ENCODE data around the gene OAS3. TPM values are rescaled to one million over a fixed set of nuclear protein-coding genes. Genes with fewer than 3 reads are reported as not detected.

The OAS3 gene
- total and polyA plus RNA-seq, 10 donors = 5.0 to 54.5 (median 28.8) TPM

DNA sequence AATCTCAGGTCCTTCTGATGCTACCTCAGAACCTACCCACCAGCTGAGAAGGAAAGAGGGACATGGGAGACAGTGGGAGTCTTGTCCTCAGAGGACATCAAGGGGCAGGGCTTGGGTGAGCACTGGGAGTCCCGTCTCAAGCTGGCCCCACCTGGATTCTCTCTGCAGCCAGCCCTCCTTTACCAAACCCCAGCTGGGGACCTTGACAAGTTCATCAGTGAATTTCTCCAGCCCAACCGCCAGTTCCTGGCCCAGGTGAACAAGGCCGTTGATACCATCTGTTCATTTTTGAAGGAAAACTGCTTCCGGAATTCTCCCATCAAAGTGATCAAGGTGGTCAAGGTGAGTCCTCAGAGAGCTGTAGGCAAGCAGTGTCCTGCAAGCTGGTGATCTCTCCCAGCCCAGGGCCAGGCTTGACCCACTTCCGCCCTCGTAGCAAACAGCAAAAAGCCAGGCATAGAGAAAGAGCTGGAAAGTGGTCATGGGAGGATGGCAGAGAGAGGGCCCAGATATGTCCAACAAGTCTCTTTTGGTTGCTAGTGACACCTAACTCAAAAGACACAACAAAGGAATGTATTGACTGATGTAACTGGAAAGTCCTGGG is 25.9 kb downstream of the OAS3 start:
- Histone ChIP-seq H3K27ac (no peak overlapping the region), H3K4me1 (no peaks in the 10 kb centered on the region), H3K27me3 (replicated peaks in 1 of 7) (no peaks in the 10 kb centered on the region), H3K4me3 (no peak overlapping the region), H3K36me3 (peaks cover 3 to 100% (median 72%) of the 10 kb centered on the region in 6 donors), H3K9me3 (peaks cover 0 to 4% (median under 1%) of the 10 kb centered on the region in 8 donors)
- WGBS, 5 donors = 91 to 99% (median 96%) methylated on average over 6 of the region's 6 CpGs
- DNase-seq = no peak
- intact Hi-C loops (cut with DNase I; ENCODE audit: low total_unique reads) = no loop called here
- TF ChIP-seq, protein P1, sequence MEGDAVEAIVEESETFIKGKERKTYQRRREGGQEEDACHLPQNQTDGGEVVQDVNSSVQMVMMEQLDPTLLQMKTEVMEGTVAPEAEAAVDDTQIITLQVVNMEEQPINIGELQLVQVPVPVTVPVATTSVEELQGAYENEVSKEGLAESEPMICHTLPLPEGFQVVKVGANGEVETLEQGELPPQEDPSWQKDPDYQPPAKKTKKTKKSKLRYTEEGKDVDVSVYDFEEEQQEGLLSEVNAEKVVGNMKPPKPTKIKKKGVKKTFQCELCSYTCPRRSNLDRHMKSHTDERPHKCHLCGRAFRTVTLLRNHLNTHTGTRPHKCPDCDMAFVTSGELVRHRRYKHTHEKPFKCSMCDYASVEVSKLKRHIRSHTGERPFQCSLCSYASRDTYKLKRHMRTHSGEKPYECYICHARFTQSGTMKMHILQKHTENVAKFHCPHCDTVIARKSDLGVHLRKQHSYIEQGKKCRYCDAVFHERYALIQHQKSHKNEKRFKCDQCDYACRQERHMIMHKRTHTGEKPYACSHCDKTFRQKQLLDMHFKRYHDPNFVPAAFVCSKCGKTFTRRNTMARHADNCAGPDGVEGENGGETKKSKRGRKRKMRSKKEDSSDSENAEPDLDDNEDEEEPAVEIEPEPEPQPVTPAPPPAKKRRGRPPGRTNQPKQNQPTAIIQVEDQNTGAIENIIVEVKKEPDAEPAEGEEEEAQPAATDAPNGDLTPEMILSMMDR (IDR thresholded peaks at IDR 0.05 in 8 of 11, conservative IDR thresholded peaks at IDR 0.05 in 3 of 11) = no peak
- TF ChIP-seq POLR2AphosphoS5 (IDR thresholded peaks at IDR 0.05) (no peak), POLR2A (IDR thresholded peaks at IDR 0.05) (no peak)

DNA sequence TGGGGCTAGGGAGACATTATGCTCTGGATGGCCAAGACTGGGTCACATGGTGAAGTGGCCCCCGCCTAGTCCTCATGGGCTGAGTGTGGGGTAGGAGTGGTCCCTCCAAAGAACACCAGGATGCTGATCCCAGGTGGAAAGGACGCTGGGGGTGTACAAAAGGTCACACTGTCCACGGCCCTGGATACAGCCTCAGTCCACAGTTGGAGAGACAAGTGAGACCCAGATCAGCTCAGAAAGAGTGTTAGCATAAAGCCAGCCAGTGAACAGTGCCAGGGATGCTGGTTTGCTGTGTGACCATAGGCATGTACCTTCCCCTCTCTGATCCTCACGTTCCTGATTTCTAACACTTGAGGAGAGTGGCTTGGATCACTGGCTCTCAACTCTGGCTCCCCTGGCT is 26.6 kb downstream of the OAS3 start:
- whole genome bisulfite sequencing, 5 donors = 86 to 95% (median 92%) methylated on average over 4 of the region's 4 CpGs
- TF ChIP-seq, protein P1 (IDR thresholded peaks at IDR 0.05 in 8 of 11, conservative IDR thresholded peaks at IDR 0.05 in 3 of 11) = no peak
- TF ChIP-seq POLR2A (IDR thresholded peaks at IDR 0.05) = no peak
- TF ChIP-seq POLR2AphosphoS5 (IDR thresholded peaks at IDR 0.05) = no peak
- Histone ChIP-seq H3K27me3 (replicated peaks in 1 of 7) (no peaks in the 10 kb centered on the region), H3K4me1 (no peaks in the 10 kb centered on the region), H3K4me3 (no peak overlapping the region), H3K27ac (no peak overlapping the region), H3K36me3 (peaks cover 3 to 100% (median 76%) of the 10 kb centered on the region in 6 donors), H3K9me3 (no peaks in the 10 kb centered on the region)
- no peak for DNase-seq
- intact Hi-C loops (cut with DNase I; ENCODE audit: low total_unique reads) = no loop called here

- Histone ChIP-seq H3K27me3 (replicated peaks in 1 of 7) (no peaks in the 10 kb centered on the region), H3K36me3 (peaks cover 3 to 100% (median 82%) of the 10 kb centered on the region in 6 donors), H3K4me1 (peaks cover 0 to under 1% (median 0%) of the 10 kb centered on the region in 6 donors), H3K9me3 (no peaks in the 10 kb centered on the region), H3K4me3 (no peak overlapping the region), H3K27ac (no peak overlapping the region)
- WGBS, 5 donors = 84 to 94% (median 91%) methylated on average over 9 to 15 of the region's 15 CpGs
- DNase-seq = no peak
- intact Hi-C loops (cut with DNase I; ENCODE audit: low total_unique reads) = no loop called here
- no peak for TF ChIP-seq POLR2A (IDR thresholded peaks at IDR 0.05)
- TF ChIP-seq, protein P1 (IDR thresholded peaks at IDR 0.05 in 8 of 11, conservative IDR thresholded peaks at IDR 0.05 in 3 of 11) = no peak
These were observed 27.4 kb downstream of the OAS3 start for GRCh38 chr12:112965643-112966042.

DNA sequence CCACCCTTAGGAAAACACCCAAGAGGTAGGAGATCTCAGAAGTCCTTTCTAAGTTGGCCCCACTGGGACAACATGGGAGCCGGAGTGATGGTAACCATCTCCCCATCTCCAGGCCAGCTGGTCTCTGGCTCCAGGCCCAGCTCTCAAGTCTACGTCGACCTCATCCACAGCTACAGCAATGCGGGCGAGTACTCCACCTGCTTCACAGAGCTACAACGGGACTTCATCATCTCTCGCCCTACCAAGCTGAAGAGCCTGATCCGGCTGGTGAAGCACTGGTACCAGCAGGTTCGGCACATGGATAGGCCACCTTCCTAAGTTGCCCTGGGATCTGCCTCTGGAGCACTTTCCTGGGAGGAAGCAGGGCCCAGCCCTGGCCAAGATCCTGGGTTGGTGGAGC is 29.0 kb downstream of the OAS3 start:
- Histone ChIP-seq H3K36me3 (peaks cover 3 to 97% (median 67%) of the 10 kb centered on the region in 6 donors), H3K4me3 (no peak overlapping the region), H3K27ac (no peak overlapping the region), H3K4me1 (peaks cover 0 to 14% (median 5%) of the 10 kb centered on the region in 6 donors), H3K9me3 (no peaks in the 10 kb centered on the region), H3K27me3 (replicated peaks in 1 of 7) (no peaks in the 10 kb centered on the region)
- no peak for DNase-seq
- intact Hi-C loops (cut with DNase I; ENCODE audit: low total_unique reads) = no loop called here
- 93 to 99% (median 96%) methylated on average over 9 of the region's 9 CpGs for WGBS, 5 donors
- TF ChIP-seq POLR2A (IDR thresholded peaks at IDR 0.05) (no peak), POLR2AphosphoS5 (IDR thresholded peaks at IDR 0.05) (no peak)
- TF ChIP-seq, protein P1 (IDR thresholded peaks at IDR 0.05 in 8 of 11, conservative IDR thresholded peaks at IDR 0.05 in 3 of 11) = no peak

Measured in spleen (tissue), 11 donors.